SH-SY5Y (cell line): ENCODE data around the gene RIMKLB.

Source experiments
- GATA2 ChIP-seq: IDR thresholded peaks from 2 replicates; pipeline ENCODE4 v1.6.1; 2011; ENCODE audit warnings: mild to moderate bottlenecking, low read depth, low read length
- GATA3 ChIP-seq: IDR thresholded peaks from 2 replicates; pipeline ENCODE4 v1.6.1; 2011; ENCODE audit warnings: low read depth, mild to moderate bottlenecking, low read length, moderate library complexity

GRCh38 chr12:8784290-8784888 is 86.6 kb downstream of the RIMKLB start:
- TF ChIP-seq GATA2 (no peak), GATA3 (0 out of 2 replicates have a peak, but pooled peaks have one; percentile 15)
